ENCODE data around the gene SURF2. TPM values are rescaled to one million over a fixed set of nuclear protein-coding genes. Genes with fewer than 3 reads are reported as not detected.

Gene SURF2
- total RNA-seq, 1 experiment from 2014 or later, result 103 TPM

GRCh38 chr9:133384736-133385321 lies 28.5 kb downstream of the SURF2 start:
- no peaks in the 10 kb centered on the region for H4K20me1 ChIP-seq (ENCODE audit: low read length)
- no peak overlapping the region for H3K4me3 ChIP-seq (ENCODE audit: low read length)
- no peak for ATAC-seq
- no peak overlapping the region for H3K27ac ChIP-seq (ENCODE audit: low read length)
- no peaks in the 10 kb centered on the region for H3K4me1 ChIP-seq (ENCODE audit: insufficient read depth, low read length)
- POLR2A ChIA-PET (ENCODE audit: unreplicated experiment), result no interaction called here
- no peak overlapping the region for H3K4me2 ChIP-seq (ENCODE audit: low read length)
- H3K79me2 ChIP-seq (ENCODE audit: low read length), result no peaks in the 10 kb centered on the region
- no peak overlapping the region for H3K9ac ChIP-seq (ENCODE audit: low read length)
- H2AFZ ChIP-seq (ENCODE audit: low read length), result no peak overlapping the region
- no peaks in the 10 kb centered on the region for H3K9me2 ChIP-seq (replicated peaks; ENCODE audit: low read length)
- no TSS peak for BruUV-seq (replicated peaks)
- DNase-seq, result no peak
- TF ChIP-seq EZH2 (IDR thresholded peaks at IDR 0.05; ENCODE audit: low read length, unreplicated experiment) (no peak), EZH2phosphoT487 (IDR thresholded peaks at IDR 0.05; ENCODE audit: borderline replicate concordance, low read length) (no peak), CTCF (conservative IDR thresholded peaks at IDR 0.05; ENCODE audit: low read depth, low read length) (no peak)
- CTCF ChIA-PET, result no interaction called here
- H3K9me3 ChIP-seq (ENCODE audit: low read length), result no peaks in the 10 kb centered on the region
- no peaks in the 10 kb centered on the region for H3F3A ChIP-seq (ENCODE audit: low read length, unreplicated experiment)
- no peaks in the 10 kb centered on the region for H3K36me3 ChIP-seq (ENCODE audit: low read depth, low read length)
- intact Hi-C loops (cut with micrococcal nuclease), result no loop called here
- H3K27me3 ChIP-seq (ENCODE audit: low read length), result no peaks in the 10 kb centered on the region

GRCh38 chr9:133385452-133385851 lies 29.1 kb downstream of the SURF2 start:
- CTCF ChIA-PET, result no interaction called here
- ATAC-seq (no peak), DNase-seq (no peak)
- no peaks in the 10 kb centered on the region for H3K79me2 ChIP-seq (ENCODE audit: low read length)
- H3K27ac ChIP-seq (ENCODE audit: low read length), result no peak overlapping the region
- POLR2A ChIA-PET (ENCODE audit: unreplicated experiment), result no interaction called here
- H3K4me3 ChIP-seq (ENCODE audit: low read length), result no peak overlapping the region
- no peaks in the 10 kb centered on the region for H3K4me1 ChIP-seq (ENCODE audit: insufficient read depth, low read length)
- H3K9me2 ChIP-seq (replicated peaks; ENCODE audit: low read length), result no peaks in the 10 kb centered on the region
- H3K4me2 ChIP-seq (ENCODE audit: low read length), result no peak overlapping the region
- H3K27me3 ChIP-seq (ENCODE audit: low read length), result no peaks in the 10 kb centered on the region
- H3K36me3 ChIP-seq (ENCODE audit: low read depth, low read length), result no peaks in the 10 kb centered on the region
- H4K20me1 ChIP-seq (ENCODE audit: low read length), result no peaks in the 10 kb centered on the region
- H3K9me3 ChIP-seq (ENCODE audit: low read length), result no peaks in the 10 kb centered on the region
- H3K9ac ChIP-seq (ENCODE audit: low read length), result no peak overlapping the region
- intact Hi-C loops (cut with micrococcal nuclease), result no loop called here
- H2AFZ ChIP-seq (ENCODE audit: low read length), result no peak overlapping the region
- TF ChIP-seq EZH2 (IDR thresholded peaks at IDR 0.05; ENCODE audit: low read length, unreplicated experiment), result no peak
- no peaks in the 10 kb centered on the region for H3F3A ChIP-seq (ENCODE audit: low read length, unreplicated experiment)
- no TSS peak for BruUV-seq (replicated peaks)

- no peak overlapping the region for H3K4me2 ChIP-seq (ENCODE audit: low read length)
- ATAC-seq (no peak), DNase-seq (no peak)
- CTCF ChIA-PET, result no interaction called here
- no peaks in the 10 kb centered on the region for H3K9me3 ChIP-seq (ENCODE audit: low read length)
- POLR2A ChIA-PET (ENCODE audit: unreplicated experiment), result no interaction called here
- no peak overlapping the region for H3K9ac ChIP-seq (ENCODE audit: low read length)
- no peaks in the 10 kb centered on the region for H3K9me2 ChIP-seq (replicated peaks; ENCODE audit: low read length)
- intact Hi-C loops (cut with micrococcal nuclease), result no loop called here
- H2AFZ ChIP-seq (ENCODE audit: low read length), result no peak overlapping the region
- H3K4me1 ChIP-seq (ENCODE audit: insufficient read depth, low read length), result no peaks in the 10 kb centered on the region
- H3K27ac ChIP-seq (ENCODE audit: low read length), result no peak overlapping the region
- no peak overlapping the region for H3K4me3 ChIP-seq (ENCODE audit: low read length)
- no peaks in the 10 kb centered on the region for H3K36me3 ChIP-seq (ENCODE audit: low read depth, low read length)
- no TSS peak for BruUV-seq (replicated peaks)
- H3K27me3 ChIP-seq (ENCODE audit: low read length), result no peaks in the 10 kb centered on the region
- no peaks in the 10 kb centered on the region for H4K20me1 ChIP-seq (ENCODE audit: low read length)
- no peaks in the 10 kb centered on the region for H3F3A ChIP-seq (ENCODE audit: low read length, unreplicated experiment)
- TF ChIP-seq EZH2 (IDR thresholded peaks at IDR 0.05; ENCODE audit: low read length, unreplicated experiment), result no peak
- no peaks in the 10 kb centered on the region for H3K79me2 ChIP-seq (ENCODE audit: low read length)
Measured at GRCh38 chr9:133386338-133386737, 30.0 kb downstream of the SURF2 start.

GRCh38 chr9:133387680-133388079 lies 31.3 kb downstream of the SURF2 start:
- ChIA-PET POLR2A (ENCODE audit: unreplicated experiment) (no interaction called here), CTCF (no interaction called here)
- H3K36me3 ChIP-seq (ENCODE audit: low read depth, low read length), result no peaks in the 10 kb centered on the region
- intact Hi-C loops (cut with micrococcal nuclease), result no loop called here
- no TSS peak for BruUV-seq (replicated peaks)
- H3F3A ChIP-seq (ENCODE audit: low read length, unreplicated experiment), result no peaks in the 10 kb centered on the region
- H3K4me1 ChIP-seq (ENCODE audit: insufficient read depth, low read length), result no peaks in the 10 kb centered on the region
- H2AFZ ChIP-seq (ENCODE audit: low read length), result no peak overlapping the region
- H3K27me3 ChIP-seq (ENCODE audit: low read length), result no peaks in the 10 kb centered on the region
- DNase-seq (no peak), ATAC-seq (no peak)
- no peak overlapping the region for H3K9ac ChIP-seq (ENCODE audit: low read length)
- TF ChIP-seq EZH2phosphoT487 (IDR thresholded peaks at IDR 0.05; ENCODE audit: borderline replicate concordance, low read length), result no peak
- TF ChIP-seq CTCF (conservative IDR thresholded peaks at IDR 0.05; ENCODE audit: low read depth, low read length), result no peak
- TF ChIP-seq EZH2 (IDR thresholded peaks at IDR 0.05; ENCODE audit: low read length, unreplicated experiment), result no peak
- H3K4me2 ChIP-seq (ENCODE audit: low read length), result no peak overlapping the region
- no peak overlapping the region for H3K27ac ChIP-seq (ENCODE audit: low read length)
- no peaks in the 10 kb centered on the region for H3K9me3 ChIP-seq (ENCODE audit: low read length)
- no peaks in the 10 kb centered on the region for H3K79me2 ChIP-seq (ENCODE audit: low read length)
- H3K9me2 ChIP-seq (replicated peaks; ENCODE audit: low read length), result no peaks in the 10 kb centered on the region
- H3K4me3 ChIP-seq (ENCODE audit: low read length), result no peak overlapping the region
- H4K20me1 ChIP-seq (ENCODE audit: low read length), result no peaks in the 10 kb centered on the region
